Mucosa of rectum (tissue), 2 donors: ENCODE measurements around the gene IQCN.

Source experiments
- H3K27ac ChIP-seq, 2 donors: one replicate each; pipeline ENCODE4 v1.7.0; 2013; ENCODE audit warnings: inconsistent platforms in 2 of 2, low read depth in 2 of 2, low read length in 2 of 2
- H3K27me3 ChIP-seq, 2 donors: one replicate each; pipeline ENCODE4 v1.7.0; 2013; ENCODE audit warnings: low read length in 2 of 2; ENCODE audit not compliant: control insufficient read depth in 2 of 2, insufficient read depth in 2 of 2
- H3K36me3 ChIP-seq, 2 donors: one replicate each; pipeline ENCODE4 v1.7.0; 2013; ENCODE audit warnings: low read length in 2 of 2; ENCODE audit not compliant: control insufficient read depth in 2 of 2, insufficient read depth in 2 of 2
- H3K4me1 ChIP-seq, 2 donors: one replicate each; pipeline ENCODE4 v1.7.0; 2013; ENCODE audit warnings: low read length in 2 of 2, mild to moderate bottlenecking in 1 of 2; ENCODE audit not compliant: control insufficient read depth in 2 of 2, insufficient read depth in 2 of 2
- H3K4me3 ChIP-seq, 2 donors: one replicate each; pipeline ENCODE4 v1.7.0; 2013; ENCODE audit warnings: low read length in 2 of 2
- H3K9ac ChIP-seq, 2 donors: one replicate each; pipeline ENCODE4 v1.7.0; 2013; ENCODE audit warnings: low read length in 2 of 2, low read depth in 1 of 2, mild to moderate bottlenecking in 1 of 2
- H3K9me3 ChIP-seq, 2 donors: one replicate each; pipeline ENCODE4 v1.7.0; 2013; ENCODE audit warnings: low read length in 2 of 2; ENCODE audit not compliant: control insufficient read depth in 2 of 2
- donor health status: healthy.
- donor health status: Normal muscosa, but diverticular disease.

Gene IQCN

DNA sequence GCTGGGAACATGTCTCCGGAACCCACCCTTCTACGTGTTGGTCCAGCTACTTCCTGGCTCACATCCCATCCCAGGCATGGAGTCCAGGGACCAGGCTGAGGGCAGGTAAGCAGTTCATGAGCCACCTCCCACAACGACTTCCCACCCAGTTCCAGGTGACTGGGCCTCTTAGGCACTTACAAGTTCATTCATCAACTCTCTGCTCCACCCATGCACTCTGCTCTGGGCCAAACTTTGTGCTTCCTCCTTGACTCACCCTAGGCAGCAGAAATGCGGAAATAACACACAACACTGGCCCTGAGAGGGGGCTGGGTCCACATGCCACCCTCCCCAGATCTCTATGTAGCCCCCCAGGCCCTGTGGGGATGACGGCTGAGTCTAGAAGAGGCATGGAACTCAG is 20.5 kb downstream of the IQCN start:
- H3K27ac ChIP-seq: peak overlapping the region; percentile 83 to 91
- peaks cover 22 to 27% of the 10 kb centered on the region in 2 donors for H3K4me1 ChIP-seq
- no peaks in the 10 kb centered on the region for H3K9me3 ChIP-seq
- peaks cover 0 to 3% of the 10 kb centered on the region in 2 donors for H3K36me3 ChIP-seq
- H3K9ac ChIP-seq: peak overlapping the region; percentile 38 to 72
- H3K4me3 ChIP-seq: peak overlapping the region; percentile 41 to 42
- no peaks in the 10 kb centered on the region for H3K27me3 ChIP-seq

DNA sequence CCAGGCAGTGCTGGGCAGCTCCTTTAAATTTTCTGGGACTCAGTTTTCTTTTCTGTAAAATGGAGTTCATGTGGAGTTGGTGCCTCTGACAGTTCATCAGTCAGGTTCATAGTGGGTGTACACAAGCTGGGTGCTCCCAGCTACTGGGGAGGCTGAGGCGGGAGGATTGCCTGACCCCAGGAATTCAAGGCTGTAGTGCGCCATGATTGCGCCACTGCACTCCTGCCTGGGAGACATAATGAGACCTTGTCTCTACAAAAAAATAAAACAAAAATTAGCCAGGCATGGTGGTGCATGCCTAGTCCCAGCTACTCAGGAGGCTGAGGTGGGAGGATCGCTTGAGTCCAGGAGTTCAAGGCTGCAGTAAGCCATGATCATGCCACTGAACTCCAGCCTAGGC is 21.1 kb downstream of the IQCN start:
- Histone ChIP-seq H3K9ac (peak overlapping the region in 1 of 2 donors; percentile 34), H3K4me1 (peaks cover 22 to 27% of the 10 kb centered on the region in 2 donors), H3K27ac (peak overlapping the region; percentile 83 to 91), H3K36me3 (peaks cover 0 to 3% of the 10 kb centered on the region in 2 donors), H3K4me3 (no peak overlapping the region), H3K27me3 (no peaks in the 10 kb centered on the region), H3K9me3 (no peaks in the 10 kb centered on the region)

- H3K36me3 ChIP-seq: peaks cover 0 to 3% of the 10 kb centered on the region in 2 donors
- peaks cover 22 to 27% of the 10 kb centered on the region in 2 donors for H3K4me1 ChIP-seq
- no peak overlapping the region for H3K9ac ChIP-seq
- H3K4me3 ChIP-seq: no peak overlapping the region
- H3K27ac ChIP-seq: no peak overlapping the region
- H3K9me3 ChIP-seq: no peaks in the 10 kb centered on the region
- no peaks in the 10 kb centered on the region for H3K27me3 ChIP-seq
Observed at GRCh38 chr19:18252370-18252717, 21.9 kb downstream of the IQCN start.

GRCh38 chr19:18251587-18252369 is 22.5 kb downstream of the IQCN start:
- Histone ChIP-seq H3K9me3 (no peaks in the 10 kb centered on the region), H3K9ac (no peak overlapping the region), H3K27ac (no peak overlapping the region), H3K27me3 (no peaks in the 10 kb centered on the region), H3K4me3 (no peak overlapping the region), H3K4me1 (peaks cover 22 to 27% of the 10 kb centered on the region in 2 donors), H3K36me3 (peaks cover 0 to 3% of the 10 kb centered on the region in 2 donors)

- no peak overlapping the region for H3K9ac ChIP-seq
- peaks cover 16 to 20% of the 10 kb centered on the region in 2 donors for H3K4me1 ChIP-seq
- peaks cover 0 to 3% of the 10 kb centered on the region in 2 donors for H3K36me3 ChIP-seq
- no peak overlapping the region for H3K4me3 ChIP-seq
- no peaks in the 10 kb centered on the region for H3K9me3 ChIP-seq
- no peaks in the 10 kb centered on the region for H3K27me3 ChIP-seq
- H3K27ac ChIP-seq: no peak overlapping the region
Observed at GRCh38 chr19:18249834-18250233, 24.4 kb downstream of the IQCN start.

GRCh38 chr19:18245297-18245696 is 29.0 kb downstream of the IQCN start:
- H3K9ac ChIP-seq: no peak overlapping the region
- no peaks in the 10 kb centered on the region for H3K9me3 ChIP-seq
- H3K36me3 ChIP-seq: peaks cover 0 to 3% of the 10 kb centered on the region in 2 donors
- peaks cover 2 to 11% of the 10 kb centered on the region in 2 donors for H3K4me1 ChIP-seq
- no peak overlapping the region for H3K4me3 ChIP-seq
- H3K27me3 ChIP-seq: no peaks in the 10 kb centered on the region
- H3K27ac ChIP-seq: no peak overlapping the region

GRCh38 chr19:18239303-18239702 is 34.9 kb downstream of the IQCN start:
- Histone ChIP-seq H3K9me3 (no peaks in the 10 kb centered on the region), H3K4me3 (no peak overlapping the region), H3K27me3 (peaks cover 0 to 3% of the 10 kb centered on the region in 2 donors), H3K9ac (no peak overlapping the region), H3K4me1 (peaks cover 2 to 11% of the 10 kb centered on the region in 2 donors), H3K27ac (no peak overlapping the region), H3K36me3 (no peaks in the 10 kb centered on the region)

DNA sequence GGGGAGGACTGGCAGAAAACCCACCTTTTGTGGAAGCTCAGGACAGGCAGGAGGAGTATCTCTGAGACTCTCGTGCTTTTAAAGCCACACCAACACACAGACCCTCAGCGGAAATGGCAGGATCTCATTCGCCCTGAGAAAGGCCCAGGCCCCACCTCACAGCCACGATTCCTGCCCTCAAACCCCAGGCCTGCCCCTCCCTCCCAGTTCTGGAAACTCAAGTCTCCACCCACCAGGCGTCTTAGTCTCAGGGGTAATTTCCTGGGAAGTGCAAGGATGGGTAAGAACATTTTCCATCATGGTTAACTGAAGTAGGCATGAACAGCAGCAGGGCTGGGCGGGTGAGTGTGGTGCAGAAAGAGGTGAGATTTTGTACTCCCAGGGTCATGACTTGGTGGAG is 40.1 kb downstream of the IQCN start:
- Histone ChIP-seq H3K9ac (no peak overlapping the region), H3K36me3 (no peaks in the 10 kb centered on the region), H3K9me3 (no peaks in the 10 kb centered on the region), H3K4me3 (no peak overlapping the region), H3K4me1 (no peaks in the 10 kb centered on the region), H3K27ac (no peak overlapping the region), H3K27me3 (peaks cover 2 to 23% of the 10 kb centered on the region in 2 donors)

- no peaks in the 10 kb centered on the region for H3K36me3 ChIP-seq
- H3K9ac ChIP-seq: no peak overlapping the region
- H3K27ac ChIP-seq: no peak overlapping the region
- peaks cover 2 to 23% of the 10 kb centered on the region in 2 donors for H3K27me3 ChIP-seq
- H3K4me3 ChIP-seq: no peak overlapping the region
- no peaks in the 10 kb centered on the region for H3K9me3 ChIP-seq
- no peaks in the 10 kb centered on the region for H3K4me1 ChIP-seq
Observed at GRCh38 chr19:18233224-18233825, 40.9 kb downstream of the IQCN start.

DNA sequence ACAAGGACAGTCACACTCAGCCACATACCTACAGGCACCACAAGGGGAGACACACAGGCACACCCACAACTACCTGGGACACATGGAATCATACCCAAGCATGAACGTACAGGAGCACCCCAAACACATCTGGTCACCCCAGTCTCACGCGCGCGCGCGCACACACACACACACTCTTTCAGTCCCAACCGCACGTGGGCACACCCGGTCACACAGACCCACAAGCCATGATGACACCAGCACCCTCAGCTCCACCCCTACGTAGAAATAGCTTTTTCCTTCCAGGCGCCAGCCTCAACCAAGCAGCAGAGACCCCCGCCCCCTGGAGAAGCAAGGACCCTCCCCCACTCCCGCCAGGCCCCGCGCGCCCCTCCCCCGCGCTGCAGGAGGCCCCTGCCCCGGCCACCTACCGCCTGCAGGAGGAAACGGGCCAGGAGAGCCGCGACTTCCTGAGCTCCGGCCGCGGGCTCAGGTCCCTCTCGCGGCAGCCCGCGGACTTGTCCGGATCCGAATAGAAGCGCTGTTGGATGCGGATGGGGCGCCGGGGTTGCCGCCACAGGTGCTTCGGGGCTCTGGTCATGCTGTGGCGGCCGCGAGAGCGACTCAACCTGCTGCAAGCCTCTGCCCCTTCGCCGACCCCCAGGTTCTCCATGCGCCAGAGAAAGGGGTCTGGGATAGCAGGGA is 41.6 kb downstream of the IQCN start:
- no peaks in the 10 kb centered on the region for H3K9me3 ChIP-seq
- H3K27ac ChIP-seq: no peak overlapping the region
- H3K4me3 ChIP-seq: no peak overlapping the region
- no peak overlapping the region for H3K9ac ChIP-seq
- H3K4me1 ChIP-seq: no peaks in the 10 kb centered on the region
- H3K36me3 ChIP-seq: no peaks in the 10 kb centered on the region
- peaks cover 2 to 23% of the 10 kb centered on the region in 2 donors for H3K27me3 ChIP-seq
